ENCODE data around the gene MAFG. TPM values are rescaled to one million over a fixed set of nuclear protein-coding genes. Genes with fewer than 3 reads are reported as not detected.

Gene MAFG
- total RNA-seq, 2 donors from 2014 or later = 8.3 to 14.5 TPM

DNA sequence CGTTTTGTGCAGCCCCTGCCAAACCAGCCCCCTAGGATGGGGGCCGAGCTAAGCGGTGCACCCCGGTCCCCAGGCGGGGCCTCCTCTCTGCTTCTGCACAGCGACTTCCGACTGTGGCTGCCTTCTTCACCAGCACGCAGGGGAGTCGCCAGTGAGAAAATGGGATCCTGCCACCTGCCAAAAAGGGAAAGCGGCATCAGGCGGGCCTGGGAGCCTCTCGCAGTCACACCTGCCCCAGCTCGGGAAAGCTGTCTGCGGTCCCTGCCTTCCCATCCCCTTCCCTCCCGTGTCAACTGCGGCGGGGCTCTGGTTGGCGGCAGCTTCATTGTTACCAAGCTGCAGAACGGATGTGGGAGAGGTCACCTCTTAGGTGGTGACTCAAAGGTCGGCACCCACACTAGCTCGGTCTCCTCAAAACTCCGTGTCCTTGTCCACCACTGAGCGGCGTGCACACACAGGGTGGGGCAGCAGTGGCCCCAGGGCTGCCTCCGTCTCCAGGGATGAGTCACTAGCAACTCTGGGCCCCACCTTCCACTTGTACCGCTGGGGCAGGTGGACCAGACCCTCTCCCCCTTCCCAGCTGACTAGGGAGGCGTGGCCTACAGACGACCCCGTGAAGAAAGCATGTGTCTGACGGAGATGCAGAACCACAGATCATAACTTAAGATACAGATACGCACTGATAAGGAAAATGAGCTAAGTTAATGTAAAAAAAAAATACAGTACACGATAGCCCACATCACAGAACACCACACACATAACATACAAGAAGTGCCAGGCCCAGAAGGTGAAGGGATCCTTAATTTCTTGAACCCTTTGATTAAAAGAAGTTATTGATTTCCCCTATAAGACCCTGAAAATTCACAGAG is 14.9 kb downstream of the MAFG start:
- Histone ChIP-seq H3K27ac (peak overlapping the region in 1 of 4 donors; percentile 72), H3K4me3 (no peak overlapping the region), H3K9me3 (no peaks in the 10 kb centered on the region), H3K4me1 (peaks cover 42% of the 10 kb centered on the region), H3K36me3 (replicated peaks in 1 of 2; ENCODE audit: insufficient read depth in 1 of 2, low read depth in 2 of 2) (peaks cover 6 to 16% of the 10 kb centered on the region in 2 donors), H3K27me3 (no peaks in the 10 kb centered on the region)
- no peak for ATAC-seq
- no peak for DNase-seq
- no peak for TF ChIP-seq POLR2A (IDR thresholded peaks at IDR 0.05)
- TF ChIP-seq, protein P1, sequence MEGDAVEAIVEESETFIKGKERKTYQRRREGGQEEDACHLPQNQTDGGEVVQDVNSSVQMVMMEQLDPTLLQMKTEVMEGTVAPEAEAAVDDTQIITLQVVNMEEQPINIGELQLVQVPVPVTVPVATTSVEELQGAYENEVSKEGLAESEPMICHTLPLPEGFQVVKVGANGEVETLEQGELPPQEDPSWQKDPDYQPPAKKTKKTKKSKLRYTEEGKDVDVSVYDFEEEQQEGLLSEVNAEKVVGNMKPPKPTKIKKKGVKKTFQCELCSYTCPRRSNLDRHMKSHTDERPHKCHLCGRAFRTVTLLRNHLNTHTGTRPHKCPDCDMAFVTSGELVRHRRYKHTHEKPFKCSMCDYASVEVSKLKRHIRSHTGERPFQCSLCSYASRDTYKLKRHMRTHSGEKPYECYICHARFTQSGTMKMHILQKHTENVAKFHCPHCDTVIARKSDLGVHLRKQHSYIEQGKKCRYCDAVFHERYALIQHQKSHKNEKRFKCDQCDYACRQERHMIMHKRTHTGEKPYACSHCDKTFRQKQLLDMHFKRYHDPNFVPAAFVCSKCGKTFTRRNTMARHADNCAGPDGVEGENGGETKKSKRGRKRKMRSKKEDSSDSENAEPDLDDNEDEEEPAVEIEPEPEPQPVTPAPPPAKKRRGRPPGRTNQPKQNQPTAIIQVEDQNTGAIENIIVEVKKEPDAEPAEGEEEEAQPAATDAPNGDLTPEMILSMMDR (IDR thresholded peaks at IDR 0.05) = no peak
- 88 to 95% methylated on average over 29 to 32 of the region's 32 CpGs for WGBS, 2 donors
- intact Hi-C loops (cut with DNase I) = no loop called here

DNA sequence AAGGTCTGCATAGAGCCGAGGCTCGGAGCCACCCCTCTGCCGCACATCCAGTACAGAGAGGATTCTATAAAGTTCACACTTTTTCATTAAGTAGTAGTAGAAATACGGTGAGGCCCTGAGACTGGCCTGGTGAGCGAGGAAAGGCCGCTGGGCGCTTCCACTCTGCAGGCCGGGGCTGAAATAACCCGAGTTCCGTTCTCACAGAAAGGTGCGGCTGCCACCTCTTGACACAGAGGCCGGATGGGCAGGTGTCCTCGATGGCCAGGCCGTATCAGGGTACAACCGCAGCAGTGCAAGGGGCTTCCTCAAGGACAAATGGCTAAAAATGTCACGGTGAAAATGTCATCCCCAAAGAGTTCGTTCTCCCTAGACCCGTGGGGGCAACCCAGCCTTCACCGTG is 15.6 kb downstream of the MAFG start:
- Histone ChIP-seq H3K27me3 (no peaks in the 10 kb centered on the region), H3K36me3 (replicated peaks in 1 of 2; ENCODE audit: insufficient read depth in 1 of 2, low read depth in 2 of 2) (peaks cover 6 to 16% of the 10 kb centered on the region in 2 donors), H3K4me1 (peaks cover 38% of the 10 kb centered on the region), H3K9me3 (no peaks in the 10 kb centered on the region), H3K27ac (peak overlapping the region in 3 of 4 donors; percentile 56 to 72 (median 65)), H3K4me3 (no peak overlapping the region)
- TF ChIP-seq, protein P1 (IDR thresholded peaks at IDR 0.05) = no peak
- TF ChIP-seq POLR2A (IDR thresholded peaks at IDR 0.05) = no peak
- DNase-seq (no peak), ATAC-seq (no peak)
- intact Hi-C loops (cut with DNase I) = no loop called here
- 70 to 75% methylated on average over 13 to 19 of the region's 19 CpGs for WGBS, 2 donors

DNA sequence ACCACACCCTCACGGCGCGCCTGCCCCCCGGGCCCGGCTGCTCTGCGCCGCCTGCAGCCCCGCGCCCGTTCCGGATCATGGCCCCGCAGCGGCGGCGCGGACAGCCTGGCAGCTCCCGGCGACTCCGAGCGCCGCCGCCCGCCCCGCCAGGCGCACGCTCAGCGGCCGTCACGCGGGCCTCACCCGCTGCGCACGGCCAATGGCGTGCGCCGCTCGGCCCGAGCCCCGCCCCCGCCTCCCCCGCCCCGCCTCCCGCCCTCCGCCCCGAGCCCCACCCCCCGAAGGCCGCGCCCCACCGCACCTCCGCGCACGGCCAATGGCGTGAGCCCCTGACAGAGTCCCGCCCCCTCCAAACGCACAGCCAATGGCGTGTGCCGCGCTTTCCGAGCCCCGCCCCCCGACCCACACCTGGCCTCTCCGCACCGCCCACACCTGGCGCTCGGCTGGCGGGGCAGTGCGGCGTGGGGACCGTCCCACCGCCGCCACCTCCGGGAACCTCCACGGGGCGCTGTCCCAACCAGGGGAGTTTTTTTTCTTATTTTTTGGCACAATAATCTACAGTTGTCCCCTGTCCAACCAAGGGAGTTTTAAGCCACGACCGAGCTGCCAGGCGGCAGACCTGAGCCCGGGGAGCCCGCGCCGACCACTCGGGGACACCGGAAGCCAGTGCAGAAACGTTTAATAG is 16.1 kb downstream of the MAFG start, which contains the start of gene PCYT2:
Gene PCYT2 (minus strand): TSS at position 123 of the 685 bp plus-strand sequence. CDS start 44 bp downstream, at position 79.
- Histone ChIP-seq H3K9me3 (no peaks in the 10 kb centered on the region), H3K4me3 (peak within 1 kb of the TSS; percentile 62 to 69), H3K27ac (peak within 1 kb of the TSS; percentile 59 to 78 (median 73)), H3K36me3 (replicated peaks in 1 of 2; ENCODE audit: insufficient read depth in 1 of 2, low read depth in 2 of 2) (peaks cover 6 to 16% of the 10 kb centered on the region in 2 donors), H3K4me1 (peaks cover 32% of the 10 kb centered on the region), H3K27me3 (no peaks in the 10 kb centered on the region)
- peak; percentile 97 to 98 (median 98) for DNase-seq
- TF ChIP-seq POLR2A (IDR thresholded peaks at IDR 0.05) = no peak
- TF ChIP-seq, protein P1 (IDR thresholded peaks at IDR 0.05) = peak; percentile 13 to 61 (median 49)
- ATAC-seq = peak; percentile 95
- intact Hi-C loops (cut with DNase I) = no loop called here
- WGBS, 2 donors = 3 to 4% methylated on average over 24 to 48 of the region's 84 CpGs

DNA sequence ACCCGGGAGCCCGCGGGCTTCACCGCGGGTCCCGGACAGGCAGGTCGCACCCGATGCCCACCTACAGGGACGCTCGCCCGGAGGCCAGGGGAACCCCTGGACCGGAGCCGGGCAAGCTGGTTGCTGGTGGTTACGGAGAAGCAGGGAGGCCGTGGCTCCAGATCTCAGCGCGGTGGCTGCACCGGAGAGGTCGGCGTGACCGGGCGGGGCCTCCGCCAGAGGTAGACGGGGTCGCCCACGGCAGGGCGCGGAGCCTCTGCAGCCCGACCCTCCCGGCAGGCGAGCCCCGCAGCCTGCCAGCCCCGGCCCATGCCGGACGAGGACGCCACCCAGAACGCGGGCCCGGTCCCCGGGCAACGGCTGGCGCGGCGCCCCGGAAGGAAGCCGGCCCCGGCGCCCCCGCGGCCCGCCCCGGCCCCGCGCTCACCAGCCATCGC is 16.7 kb downstream of the MAFG start:
- TF ChIP-seq, protein P1 (IDR thresholded peaks at IDR 0.05) = no peak
- no peak for TF ChIP-seq POLR2A (IDR thresholded peaks at IDR 0.05)
- DNase-seq (peak in 2 of 4 donors; percentile 36 to 50), ATAC-seq (no peak)
- Histone ChIP-seq H3K4me3 (peak overlapping the region; percentile 62 to 69), H3K27me3 (no peaks in the 10 kb centered on the region), H3K9me3 (no peaks in the 10 kb centered on the region), H3K4me1 (peaks cover 27% of the 10 kb centered on the region), H3K27ac (peak overlapping the region; percentile 59 to 78 (median 73)), H3K36me3 (replicated peaks in 1 of 2; ENCODE audit: insufficient read depth in 1 of 2, low read depth in 2 of 2) (peaks cover 6 to 16% of the 10 kb centered on the region in 2 donors)
- 0% methylated on average over 32 of the region's 55 CpGs; no CpG with 5 or more reads in 1 of the 2 donors for WGBS, 2 donors
- intact Hi-C loops (cut with DNase I) = no loop called here

Measured in body of pancreas (tissue), 4 donors.